Skin epidermis (tissue), 12 donors: ENCODE measurements around the gene SLC1A1.

Experiments
- H3K27ac ChIP-seq, 21 experiments: fragments of 200-600 bp; sonication (generic) in 11 of 21; one replicate each; pipeline ENCODE4 v1.5.0; 2020; ENCODE audit warnings: mild to moderate bottlenecking in 3 of 21, inconsistent platforms in 2 of 21, moderate library complexity in 2 of 21
- H3K4me3 ChIP-seq, 7 experiments: fragments of 200-600 bp; sonication (generic) in 2 of 7; one replicate each; pipeline ENCODE4 v1.5.0; 2020; ENCODE audit warnings: inconsistent platforms in 2 of 7, mild to moderate bottlenecking in 2 of 7, moderate library complexity in 1 of 7

SLC1A1 gene

GRCh38 chr9:4573176-4573575, 82.9 kb downstream of the SLC1A1 start:
- no peak overlapping the region for H3K27ac ChIP-seq
- no peak overlapping the region for H3K4me3 ChIP-seq

- no peak overlapping the region for H3K27ac ChIP-seq
- H3K4me3 ChIP-seq = no peak overlapping the region
Measured at GRCh38 chr9:4573634-4574389, 83.5 kb downstream of the SLC1A1 start.

GRCh38 chr9:4574657-4575243, 84.5 kb downstream of the SLC1A1 start:
- H3K4me3 ChIP-seq = no peak overlapping the region

GRCh38 chr9:4575997-4576396, 85.7 kb downstream of the SLC1A1 start:
- Histone ChIP-seq H3K27ac (no peak overlapping the region), H3K4me3 (no peak overlapping the region)

More at GRCh38 chr9:4574657-4575243, 84.5 kb downstream of the SLC1A1 start:
- no peak overlapping the region for H3K27ac ChIP-seq

DNA sequence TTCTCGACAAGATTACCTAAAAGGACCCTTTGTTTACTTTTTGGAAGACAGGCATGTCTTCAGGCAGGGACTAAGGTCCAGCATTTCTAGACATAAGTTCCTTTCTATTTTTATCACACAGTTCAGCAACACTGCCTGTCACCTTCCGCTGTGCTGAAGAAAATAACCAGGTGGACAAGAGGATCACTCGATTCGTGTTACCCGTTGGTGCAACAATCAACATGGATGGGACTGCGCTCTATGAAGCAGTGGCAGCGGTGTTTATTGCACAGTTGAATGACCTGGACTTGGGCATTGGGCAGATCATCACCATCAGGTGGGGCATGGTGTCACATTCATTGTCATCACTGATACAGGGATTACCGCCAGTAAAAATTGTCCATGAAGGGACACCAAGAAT, 86.2 kb downstream of the SLC1A1 start:
- H3K27ac ChIP-seq = no peak overlapping the region
- no peak overlapping the region for H3K4me3 ChIP-seq

- H3K27ac ChIP-seq = no peak overlapping the region
- no peak overlapping the region for H3K4me3 ChIP-seq
Measured at GRCh38 chr9:4579001-4579400, 88.7 kb downstream of the SLC1A1 start.

DNA sequence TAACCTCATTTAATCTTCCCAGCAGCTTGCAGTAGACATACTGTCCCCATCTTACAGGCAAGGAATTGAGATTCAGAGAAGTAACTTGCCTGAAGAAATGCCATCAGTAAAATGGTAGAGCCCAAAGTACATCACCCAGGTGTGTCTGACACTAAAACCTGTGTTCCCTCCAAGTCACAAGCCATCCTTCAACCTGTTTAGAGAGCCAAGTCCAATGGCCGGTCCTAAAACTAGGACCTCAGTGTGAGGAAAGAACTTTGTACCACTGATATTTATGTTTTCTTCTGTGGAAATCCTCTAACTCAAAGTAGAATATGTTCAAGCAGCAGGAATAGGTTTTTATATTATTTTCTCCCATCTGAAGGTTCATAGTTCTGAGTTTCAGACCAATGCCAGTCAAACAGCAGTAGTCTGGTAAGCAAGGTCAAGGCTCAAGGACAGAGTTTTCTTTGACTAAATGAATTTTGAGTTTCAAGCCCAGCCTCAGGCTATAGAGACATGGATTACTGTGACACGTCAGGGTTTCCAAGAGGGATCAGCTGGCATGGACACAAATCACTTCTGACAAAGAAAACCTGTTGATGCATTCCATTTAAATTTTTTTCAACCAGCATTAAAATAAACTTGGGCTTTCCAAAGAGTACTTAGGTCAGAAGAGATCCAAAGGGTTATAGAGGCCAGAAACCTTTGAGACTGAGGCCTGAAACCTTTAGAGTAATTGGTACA, 90.9 kb downstream of the SLC1A1 start:
- H3K27ac ChIP-seq = no peak overlapping the region

GRCh38 chr9:4581861-4582565, 91.7 kb downstream of the SLC1A1 start:
- Histone ChIP-seq H3K4me3 (no peak overlapping the region), H3K27ac (no peak overlapping the region)

More for the DNA sequence above, 90.9 kb downstream of the SLC1A1 start:
- no peak overlapping the region for H3K4me3 ChIP-seq

- Histone ChIP-seq H3K4me3 (no peak overlapping the region), H3K27ac (no peak overlapping the region)
Measured at GRCh38 chr9:4583001-4583400, 92.7 kb downstream of the SLC1A1 start.

DNA sequence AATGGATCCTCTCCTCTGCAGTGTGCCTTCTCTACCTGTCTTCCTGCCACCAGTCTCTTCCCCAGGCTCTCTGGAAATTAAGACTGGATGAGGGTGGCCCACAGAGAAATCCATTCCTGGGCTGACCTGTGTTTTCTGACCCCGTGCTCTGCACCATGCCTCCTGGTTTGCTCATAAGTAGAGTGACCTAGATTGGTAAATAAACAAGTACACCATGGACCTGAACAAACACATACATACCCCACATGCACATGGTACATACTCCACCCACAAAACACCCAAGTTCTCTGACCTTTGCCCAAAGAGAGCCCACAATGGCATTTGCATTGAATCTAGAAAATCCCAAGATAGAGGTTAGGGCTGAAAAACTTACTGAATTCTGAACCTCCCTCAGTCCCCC, 94.4 kb downstream of the SLC1A1 start:
- no peak overlapping the region for H3K27ac ChIP-seq
- no peak overlapping the region for H3K4me3 ChIP-seq

- Histone ChIP-seq H3K27ac (no peak overlapping the region), H3K4me3 (no peak overlapping the region)
Measured at GRCh38 chr9:4585135-4585534, 94.9 kb downstream of the SLC1A1 start.

DNA sequence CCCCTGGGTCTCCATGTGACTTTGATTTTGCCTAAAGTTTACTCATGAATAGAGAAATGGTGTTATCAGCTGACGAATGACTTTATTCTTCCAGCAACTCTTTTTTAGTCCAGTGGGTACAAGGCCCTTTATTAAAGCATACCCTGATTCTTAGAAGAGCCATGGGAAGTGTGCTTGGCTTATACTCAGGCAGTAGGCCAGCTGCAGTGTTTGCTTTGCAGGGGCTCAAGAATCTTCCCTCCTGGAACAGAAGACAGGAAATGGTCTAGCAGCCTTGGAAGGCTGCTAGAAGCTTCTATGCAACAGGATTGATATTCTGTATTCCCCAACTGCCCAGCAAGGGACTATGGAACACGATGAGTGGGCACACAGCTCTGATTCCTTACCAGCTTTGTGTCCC, 98.5 kb downstream of the SLC1A1 start:
- no peak overlapping the region for H3K4me3 ChIP-seq
- no peak overlapping the region for H3K27ac ChIP-seq

- Histone ChIP-seq H3K27ac (no peak overlapping the region), H3K4me3 (no peak overlapping the region)
Measured at GRCh38 chr9:4590430-4591122, 100.3 kb downstream of the SLC1A1 start.

- H3K27ac ChIP-seq = no peak overlapping the region
- no peak overlapping the region for H3K4me3 ChIP-seq
Measured at GRCh38 chr9:4591123-4591500, 100.8 kb downstream of the SLC1A1 start.

DNA sequence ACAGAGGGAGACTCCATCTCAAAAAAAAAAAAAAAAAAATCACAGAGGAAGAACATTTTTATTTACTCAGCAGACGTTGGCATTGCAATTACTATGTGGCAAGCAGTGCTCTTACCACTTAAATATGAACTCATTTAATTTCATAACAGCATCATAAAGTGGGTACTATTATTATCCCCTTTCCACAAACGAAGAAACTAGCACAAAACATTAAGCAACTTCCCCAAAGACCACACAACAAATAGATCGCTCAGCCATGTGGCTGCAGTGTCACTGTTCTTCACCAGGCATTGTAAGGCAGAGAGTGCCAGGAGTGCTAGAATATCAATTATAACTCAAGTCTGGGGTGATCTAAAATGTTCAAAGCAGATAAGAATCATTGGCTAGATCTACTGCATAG, 102.0 kb downstream of the SLC1A1 start:
- no peak overlapping the region for H3K27ac ChIP-seq
- no peak overlapping the region for H3K4me3 ChIP-seq

DNA sequence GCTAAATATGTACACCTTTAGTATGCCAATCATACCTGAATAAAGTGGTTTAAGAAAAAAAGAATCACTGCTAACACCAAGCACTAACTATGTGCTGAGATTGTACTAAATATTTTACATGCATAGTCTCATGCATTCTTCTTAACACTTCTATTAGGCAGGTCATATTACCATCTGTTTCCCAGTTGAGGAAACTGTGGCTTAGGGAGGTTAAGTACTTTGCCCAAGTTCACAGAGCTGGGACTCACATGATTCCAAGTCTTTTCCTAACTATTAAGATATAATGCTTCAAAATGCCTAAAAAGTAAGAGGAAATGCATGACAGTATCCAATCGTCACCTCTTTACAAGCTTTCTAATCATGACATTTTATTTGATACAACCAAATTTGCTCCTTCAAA, 102.6 kb downstream of the SLC1A1 start:
- Histone ChIP-seq H3K27ac (no peak overlapping the region), H3K4me3 (no peak overlapping the region)

DNA sequence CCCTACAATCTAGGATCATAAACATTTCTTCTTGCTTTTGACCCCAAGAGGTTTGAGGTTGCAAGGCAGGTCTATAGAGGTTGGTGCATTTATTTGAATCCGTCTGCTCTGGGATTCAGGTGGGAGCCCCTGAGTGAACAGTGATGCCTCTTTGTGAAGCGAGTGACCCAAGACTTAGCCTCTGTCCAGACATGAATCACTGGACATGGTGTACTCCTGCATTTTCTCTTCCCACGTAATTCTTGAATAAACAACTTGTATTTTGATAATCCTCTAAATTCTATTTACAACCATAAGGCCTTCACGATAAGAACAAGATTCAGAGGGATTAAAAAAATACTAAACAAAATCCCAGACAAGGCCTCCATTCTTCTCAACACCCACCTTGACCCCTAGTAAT, 104.3 kb downstream of the SLC1A1 start:
- H3K4me3 ChIP-seq = no peak overlapping the region
- H3K27ac ChIP-seq = no peak overlapping the region

GRCh38 chr9:4594994-4595393, 104.7 kb downstream of the SLC1A1 start:
- H3K4me3 ChIP-seq = no peak overlapping the region
- H3K27ac ChIP-seq = no peak overlapping the region

DNA sequence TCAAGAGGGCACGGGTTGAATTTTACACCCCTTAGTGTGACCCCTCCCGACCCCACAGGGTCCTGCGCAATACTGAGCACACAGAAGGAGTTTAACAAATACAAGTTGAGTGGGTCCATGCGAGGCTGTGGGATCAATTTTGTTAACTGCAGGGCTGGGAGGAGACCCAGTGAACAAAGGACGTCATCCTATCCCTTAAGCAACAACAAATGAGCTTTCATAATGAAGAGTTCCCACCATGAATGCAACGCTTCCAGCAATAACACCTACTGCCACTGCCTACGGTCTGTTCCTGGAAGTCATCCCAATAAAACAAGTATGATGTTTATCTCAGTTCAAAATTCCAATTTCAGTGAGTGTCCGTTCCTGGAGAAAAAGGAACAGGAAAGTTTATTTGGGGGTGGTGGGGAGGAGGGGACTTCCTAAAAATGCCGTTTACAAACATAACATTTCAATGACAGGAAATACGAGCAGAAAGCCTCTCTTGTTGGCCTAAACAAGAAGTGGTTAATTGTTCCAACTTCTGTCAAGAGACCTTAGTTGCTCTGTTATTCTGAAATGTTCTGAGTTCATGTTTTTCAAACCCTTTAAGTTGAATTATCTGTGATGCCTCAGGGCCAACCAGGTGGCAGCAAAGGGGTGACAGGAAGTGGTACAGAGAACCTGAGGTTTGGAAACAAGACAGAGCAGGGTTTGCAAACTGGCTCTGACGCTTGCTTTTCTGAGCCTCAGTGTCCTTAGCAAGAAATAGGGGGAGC, 106.1 kb downstream of the SLC1A1 start:
- no peak overlapping the region for H3K4me3 ChIP-seq
- peak overlapping the region in 7 of 21 experiments; percentile 8 to 68 (median 31) for H3K27ac ChIP-seq
